Superior temporal gyrus (tissue), 1 donor: ENCODE results near the gene CCDC116.
A peak's percentile ranks its signal among the peaks of the same experiment; 100 is the strongest.
"Not testable (repeated sequence)": the region's sequence is repeated elsewhere in the genome, so short reads cannot be mapped to it uniquely, and the experiment has no call there.

Experiments
- DNase-seq: peaks from one replicate; pipeline ENCODE4 v3.0.0-alpha.2; 2016; ENCODE audit errors: extremely low spot score

The CCDC116 gene, protein sequence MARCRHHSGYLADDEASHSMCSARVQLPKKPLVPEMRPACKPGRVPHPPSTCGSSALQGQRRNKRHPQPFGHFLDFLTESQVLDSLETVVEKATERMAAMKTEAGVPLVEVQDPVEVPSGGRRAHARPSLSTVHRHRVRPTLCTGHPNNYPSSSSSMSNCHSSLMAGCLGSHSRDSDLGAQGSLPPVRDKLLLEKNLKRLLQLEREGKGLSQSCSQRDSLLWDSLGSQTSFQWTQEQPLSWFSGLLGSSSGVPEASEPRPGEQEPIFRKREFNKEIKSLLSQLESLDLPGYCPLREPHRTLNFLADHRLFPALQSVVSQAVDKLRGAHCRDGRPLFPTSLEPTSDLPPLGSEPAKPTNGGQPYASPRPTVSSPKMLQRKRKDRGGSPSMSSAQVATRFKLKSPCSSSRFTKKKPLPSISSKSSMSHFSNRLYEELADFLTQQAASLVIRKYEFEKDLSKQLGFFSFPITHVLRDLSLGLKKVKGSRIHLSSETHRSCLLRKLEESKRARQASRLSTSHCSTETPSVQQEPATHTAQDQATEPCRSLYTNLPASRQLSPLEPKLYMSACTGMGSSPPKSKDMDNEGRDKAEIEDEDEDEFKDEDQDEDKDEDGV

GRCh38 chr22:21632237-21632895 is at the start of gene CCDC116:
Gene CCDC116 (plus strand): TSS chr22:21632760. CDS start chr22:21633182, 422 bp downstream.
- DNase-seq = no peak

DNA sequence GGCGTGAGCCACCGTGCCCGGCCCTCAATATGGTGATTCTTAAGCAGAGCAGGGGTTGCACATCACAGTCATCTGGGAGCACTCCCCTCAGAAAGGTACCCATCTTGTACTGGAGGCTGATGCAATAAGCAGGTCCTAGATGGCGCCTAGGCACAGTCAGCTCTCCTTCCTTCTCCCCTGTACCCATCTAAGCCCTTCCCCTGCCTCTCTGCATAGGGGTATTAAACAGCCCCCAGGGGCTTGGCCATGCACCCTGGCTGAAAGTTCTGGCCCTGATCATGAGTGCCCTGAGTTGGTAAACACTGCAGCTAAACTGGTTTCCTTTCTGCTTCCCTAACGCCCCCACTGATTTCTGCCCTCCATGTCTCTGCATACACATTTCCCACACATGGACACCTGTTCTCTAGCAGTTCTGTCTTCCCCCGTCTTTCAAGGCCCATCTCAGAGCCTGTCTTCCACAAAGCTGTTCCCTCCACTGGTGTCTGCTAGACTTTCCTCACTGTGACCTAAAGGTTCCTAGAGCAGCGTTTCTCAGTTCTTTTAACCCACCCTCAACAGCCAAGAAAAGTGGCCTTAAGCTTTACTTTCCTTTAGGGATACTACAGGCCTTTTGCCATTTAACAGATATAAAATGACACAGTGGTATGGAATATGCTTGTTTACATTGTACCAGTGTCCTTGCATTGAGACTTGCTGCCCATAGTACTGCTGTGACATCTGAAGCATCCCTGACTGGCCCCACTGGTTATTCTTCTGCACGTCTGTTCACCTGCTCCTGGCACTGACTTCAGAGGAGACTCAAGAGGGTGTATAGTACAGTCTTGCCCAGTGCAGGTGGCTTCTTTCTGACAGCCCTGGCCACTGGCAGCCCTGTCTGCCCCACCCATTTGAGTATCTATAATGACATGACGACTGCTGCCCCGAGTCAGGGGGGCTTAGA is 49.5 kb upstream of the CCDC116 start:
- DNase-seq = no peak

GRCh38 chr22:21585389-21585788 is 47.2 kb upstream of the CCDC116 start:
- DNase-seq = no peak

DNA sequence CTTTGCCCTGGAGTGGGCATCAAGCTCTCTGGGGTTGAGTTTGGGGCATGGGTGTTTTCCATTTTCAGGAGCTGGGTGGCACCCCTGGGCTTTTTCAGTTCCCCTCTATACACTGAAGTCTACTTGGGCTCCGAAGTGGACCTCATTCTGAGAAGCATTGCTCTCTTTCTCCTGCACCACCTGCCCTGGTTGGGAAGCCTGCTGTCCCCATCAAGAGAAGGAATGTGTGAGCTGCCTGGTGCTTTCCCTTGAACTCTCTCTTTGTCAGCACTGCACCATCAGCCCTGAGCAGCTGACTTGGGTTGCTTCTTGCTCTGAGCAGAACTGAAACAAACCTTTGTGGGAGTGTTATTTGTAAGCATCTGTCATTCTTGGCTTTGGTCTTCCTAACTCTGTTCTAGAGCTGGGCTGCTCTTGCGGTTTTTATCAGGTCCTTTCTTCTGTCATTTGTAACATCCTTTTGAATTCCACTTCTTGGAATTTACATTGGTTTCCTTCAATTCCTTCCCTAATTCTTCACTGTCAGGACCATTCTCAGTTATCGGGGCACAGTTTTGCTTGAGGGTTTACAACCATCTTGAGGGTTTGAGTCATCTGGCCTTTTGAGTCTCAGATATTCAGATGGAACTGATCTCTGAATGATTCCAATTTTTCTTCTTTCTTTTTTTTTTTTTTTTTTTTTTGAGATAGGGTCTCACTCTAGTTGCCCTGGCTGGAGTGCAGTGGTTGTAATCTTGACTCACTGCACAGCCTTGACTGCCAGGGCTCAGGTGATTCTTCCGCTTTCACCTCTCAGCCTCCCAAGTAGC is 44.6 kb upstream of the CCDC116 start:
- DNase-seq = peak; percentile 79

- DNase-seq = no peak
These were observed 43.2 kb upstream of the CCDC116 start for GRCh38 chr22:21589396-21589795.

DNA sequence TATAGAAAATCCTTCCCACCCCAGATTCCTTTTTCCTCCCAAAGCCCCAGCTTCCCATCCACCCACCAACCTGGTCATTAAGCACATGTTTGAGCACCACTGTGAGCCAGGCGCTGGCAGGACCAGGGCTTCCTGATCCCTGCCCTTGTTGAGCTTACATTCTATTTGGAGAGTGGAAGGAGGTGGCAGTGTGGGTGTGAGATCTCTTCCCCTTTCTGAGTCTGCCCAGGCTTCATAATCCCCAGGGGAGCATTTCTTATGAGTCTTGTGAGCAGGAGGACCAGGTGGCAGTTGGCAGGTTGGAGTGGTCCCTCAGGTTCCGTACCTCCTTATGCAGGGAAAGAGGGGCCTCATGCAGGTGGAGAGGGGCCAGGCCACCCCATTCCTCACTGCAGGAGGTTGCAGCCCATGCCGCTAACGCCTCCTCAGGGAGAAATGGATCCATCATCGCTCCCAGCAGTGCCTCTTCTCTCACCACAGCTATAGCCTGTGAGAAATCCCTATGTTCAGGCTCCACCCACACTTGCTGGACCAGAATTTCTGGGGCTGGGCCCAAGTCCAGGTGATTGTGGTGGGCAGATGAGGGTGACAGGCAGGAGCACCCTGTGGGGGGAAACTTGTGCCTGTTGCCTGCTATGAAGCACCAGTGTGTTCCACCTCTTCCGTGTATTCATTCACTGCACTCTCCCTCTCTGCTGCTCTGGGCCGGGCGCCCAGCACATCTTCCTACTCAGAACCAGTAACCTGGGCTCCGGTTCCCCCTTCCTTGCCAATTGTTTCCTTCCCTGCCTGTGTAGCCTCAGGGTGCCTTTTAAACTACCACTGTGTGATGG is 41.5 kb upstream of the CCDC116 start:
- DNase-seq = peak; percentile 42

- DNase-seq = no peak
These were observed 40.9 kb upstream of the CCDC116 start for GRCh38 chr22:21591695-21592094.

DNA sequence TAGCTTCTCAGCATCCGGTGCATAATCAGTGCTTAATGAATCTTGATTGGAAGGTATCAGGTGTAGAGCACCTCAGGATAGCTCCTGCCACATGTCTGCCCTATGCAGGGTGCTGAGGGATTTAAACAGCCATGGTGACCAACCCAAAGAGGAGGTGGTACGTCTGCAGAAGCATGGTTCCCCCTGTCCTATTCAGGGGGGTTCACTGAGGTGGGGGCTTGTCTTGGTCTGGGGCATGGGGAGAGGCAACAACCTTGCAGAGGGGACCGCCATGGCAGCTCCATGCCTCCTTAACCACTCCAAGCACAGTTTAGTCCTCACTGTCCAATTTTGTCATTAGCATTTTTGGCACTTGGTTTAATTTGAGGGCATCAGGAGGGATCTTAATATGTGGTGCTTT is 40.1 kb upstream of the CCDC116 start:
- no peak for DNase-seq

DNA sequence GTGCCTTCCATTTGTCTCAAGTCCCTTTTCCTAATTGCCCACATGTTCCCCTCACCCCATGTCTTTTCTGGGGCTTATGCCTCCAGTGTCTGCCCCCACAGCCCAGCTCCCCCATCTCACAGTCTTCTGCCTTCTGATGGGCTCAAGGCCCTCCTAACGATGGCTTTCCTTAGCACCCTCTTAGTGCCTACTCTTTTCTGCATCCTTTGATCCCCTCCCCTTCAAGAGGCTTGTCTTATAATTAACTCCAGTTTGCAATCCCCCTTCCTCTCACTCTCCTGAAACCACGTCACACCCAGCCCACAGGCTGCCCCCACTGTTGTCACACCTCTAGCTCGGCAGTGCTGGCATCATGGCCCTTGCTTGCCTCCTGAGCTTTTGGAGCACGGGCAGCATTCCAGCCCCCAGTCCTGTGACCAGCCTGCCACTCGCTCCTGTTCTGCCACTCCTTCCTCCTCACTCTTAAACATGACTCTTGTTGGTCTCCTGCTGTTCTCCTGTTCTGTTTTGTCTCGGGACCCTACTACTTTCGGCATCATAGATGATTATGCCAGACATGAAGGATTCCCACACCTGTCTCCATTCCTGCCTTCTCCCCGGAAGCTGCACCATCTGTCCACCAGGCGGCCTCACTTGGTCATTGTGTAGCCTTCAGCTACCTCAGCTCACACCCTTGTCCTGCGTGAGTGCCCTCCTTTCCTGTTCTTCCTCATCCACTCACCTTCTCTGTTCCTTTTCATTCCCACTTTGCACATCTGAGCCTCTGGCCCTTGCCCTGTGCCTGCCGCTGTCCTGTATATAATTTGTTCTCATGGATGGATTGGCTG is 38.9 kb upstream of the CCDC116 start:
- no peak for DNase-seq

DNA sequence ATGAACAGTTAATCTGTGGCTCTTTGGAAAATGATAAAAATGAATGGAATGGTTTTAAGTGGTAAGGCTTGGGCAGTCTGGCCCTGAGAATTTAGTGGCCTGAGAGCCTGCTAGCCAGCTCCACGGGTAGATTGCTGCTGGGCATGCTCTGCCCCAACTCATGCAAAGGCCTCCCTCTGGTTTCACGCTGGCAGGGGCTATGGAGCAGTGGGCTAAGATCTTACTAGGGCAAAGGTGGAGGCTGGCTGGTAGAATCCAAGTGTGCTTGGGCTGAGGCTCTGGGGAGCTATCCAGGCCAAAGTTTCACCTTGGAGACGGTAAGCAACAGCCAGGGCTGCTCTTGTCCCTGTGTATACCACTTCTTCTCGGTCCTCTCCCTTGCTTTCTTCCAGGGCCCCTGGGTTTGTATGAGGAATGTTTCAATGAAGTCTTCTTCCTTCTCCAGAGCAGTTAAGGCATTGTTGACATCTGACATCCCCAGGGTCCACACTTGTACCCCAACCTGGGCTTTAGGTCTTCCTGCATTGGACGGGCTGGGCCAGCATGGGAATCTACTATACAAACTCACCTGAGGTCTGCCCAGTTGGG is 37.6 kb upstream of the CCDC116 start:
- no peak for DNase-seq

DNA sequence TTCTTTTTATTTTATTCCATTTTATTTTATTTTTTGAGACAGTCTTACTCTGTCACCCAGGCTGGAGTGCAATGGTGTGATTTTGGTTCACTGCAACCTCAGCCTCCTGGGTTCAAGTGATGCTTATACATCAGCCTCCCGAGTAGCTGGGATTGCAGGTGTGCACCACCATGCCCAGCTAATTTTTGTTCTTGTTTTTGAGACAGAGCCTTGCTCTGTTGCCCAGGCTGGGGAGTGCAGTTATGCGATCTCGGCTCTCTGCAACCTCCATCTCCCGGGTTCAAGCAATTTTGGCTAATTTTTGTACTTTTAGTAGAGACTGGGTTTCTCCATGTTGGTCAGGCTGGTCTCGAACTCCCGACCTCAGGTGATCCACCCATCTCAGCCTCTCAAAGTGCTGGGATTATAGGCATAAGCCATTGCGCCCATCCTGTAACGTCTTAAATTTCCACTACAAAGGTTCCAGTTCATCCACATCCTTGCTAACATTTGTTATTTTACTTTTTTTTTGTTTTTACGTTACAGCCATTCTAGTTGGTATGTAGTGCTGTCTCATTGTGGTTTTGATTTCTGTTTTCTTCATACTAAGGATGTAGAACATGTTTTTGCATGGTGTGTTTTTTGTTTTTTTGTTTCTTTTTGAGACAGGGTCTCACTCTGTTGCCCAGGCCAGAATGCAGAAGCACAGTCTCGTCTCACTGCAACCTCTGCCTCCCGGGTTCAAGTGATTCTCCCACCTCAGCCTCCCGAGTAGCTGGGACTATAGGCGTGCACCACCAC is 36.0 kb upstream of the CCDC116 start:
- DNase-seq = not testable (repeated sequence)

- DNase-seq = no peak
These were observed 34.3 kb upstream of the CCDC116 start for GRCh38 chr22:21598302-21598701.

- DNase-seq = no peak
These were observed 33.3 kb upstream of the CCDC116 start for GRCh38 chr22:21599053-21599893.

- no peak for DNase-seq
These were observed 30.0 kb upstream of the CCDC116 start for GRCh38 chr22:21602579-21602978.

DNA sequence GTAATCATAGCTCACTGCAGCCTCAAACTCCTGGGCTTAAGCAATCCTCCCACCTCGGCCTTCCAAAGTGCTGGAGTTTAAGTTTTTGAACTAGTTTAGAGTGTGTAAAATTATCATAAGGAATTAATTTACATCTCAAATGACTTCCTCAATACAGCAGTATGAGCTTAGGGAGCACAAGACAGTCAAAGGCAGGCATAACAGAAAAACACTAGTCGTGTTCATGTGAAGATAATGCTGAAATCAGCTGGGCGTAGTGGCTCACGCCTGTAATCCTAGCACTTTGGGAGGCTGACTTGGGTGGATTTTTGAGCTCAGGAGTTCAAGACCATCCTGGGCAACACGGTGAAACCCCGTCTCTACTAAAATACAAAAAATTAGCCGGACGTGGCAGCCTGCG is 28.6 kb upstream of the CCDC116 start:
- DNase-seq = no peak

- DNase-seq = no peak
These were observed 26.5 kb upstream of the CCDC116 start for GRCh38 chr22:21605887-21606564.
